IMR-90 (cell line): Measurements from ENCODE around the gene BEAN1. TPM values are rescaled to one million over a fixed set of nuclear protein-coding genes. Genes with fewer than 3 reads are reported as not detected.

Experiments
- ATAC-seq: fragments of 200-7000 bp; cut with Tn5 transposase; 2 replicates; pipeline ENCODE4 v1.9.1; 2020; ENCODE audit warnings: low read depth, mild to moderate bottlenecking, moderate library complexity
- BruUV-seq: library from RNA; stranded (reverse); fragments of 400-500 nt; replicated peaks from 2 replicates; lab custom pipeline; 2021; lab: Mats Ljungman, UMichigan
- CTCF ChIA-PET: fragments of 300-600 bp; formaldehyde crosslinking; extraction: SDS; loops from one replicate; lab custom pipeline; 2021; ENCODE audit warnings: antibody characterized with exemption; lab: Yijun Ruan, JAX
- POLR2A ChIA-PET: fragments of 300-600 bp; sonication (Branson Sonifier 250); formaldehyde crosslinking; loops from one replicate; lab custom pipeline; 2022; ENCODE audit warnings: antibody characterized with exemption; ENCODE audit not compliant: unreplicated experiment; lab: Charles Lee
- DNase-seq: peaks from one replicate; pipeline ENCODE4 v3.0.0; 2013
- H2AFZ ChIP-seq: replicated peaks from 2 replicates; pipeline ENCODE3; 2013; ENCODE audit warnings: low read length, mild to moderate bottlenecking; ENCODE audit not compliant: poor library complexity
- H2AK5ac ChIP-seq: 2 replicates; pipeline ENCODE4 v1.6.1; 2013; ENCODE audit warnings: low read depth, low read length, inconsistent platforms
- H2AK9ac ChIP-seq: replicated peaks from 2 replicates; pipeline ENCODE3; 2013; ENCODE audit warnings: mild to moderate bottlenecking, low read depth, low read length, moderate library complexity; ENCODE audit not compliant: poor library complexity
- H2BK120ac ChIP-seq: 2 replicates; pipeline ENCODE4 v1.6.1; 2013; ENCODE audit warnings: low read depth, low read length, inconsistent platforms
- H2BK15ac ChIP-seq: 3 replicates; pipeline ENCODE4 v1.6.1; 2013; ENCODE audit warnings: low read depth, low read length, inconsistent platforms
- H2BK20ac ChIP-seq: 2 replicates; pipeline ENCODE4 v1.6.1; 2013; ENCODE audit warnings: low read depth, mild to moderate bottlenecking, inconsistent platforms, low read length, moderate library complexity
- H2BK5ac ChIP-seq: 2 replicates; pipeline ENCODE4 v1.6.1; 2013; ENCODE audit warnings: mild to moderate bottlenecking, low read depth, low read length, inconsistent platforms; ENCODE audit not compliant: poor library complexity, severe bottlenecking
- H3K14ac ChIP-seq: replicated peaks from 2 replicates; pipeline ENCODE4 v1.6.1; 2013; ENCODE audit warnings: low read depth, low read length, inconsistent platforms
- H3K18ac ChIP-seq: 2 replicates; pipeline ENCODE4 v1.6.1; 2013; ENCODE audit warnings: low read depth, low read length, control low read depth
- H3K23ac ChIP-seq: 2 replicates; pipeline ENCODE4 v1.6.1; 2013; ENCODE audit warnings: low read depth, low read length, inconsistent platforms
- H3K27ac ChIP-seq: 2 replicates; pipeline ENCODE4 v1.5.1; 2013; ENCODE audit warnings: mild to moderate bottlenecking, control low read depth, low read length; ENCODE audit not compliant: insufficient read depth
- H3K27me3 ChIP-seq: 2 replicates; pipeline ENCODE4 v1.6.1; 2013; ENCODE audit warnings: low read length; ENCODE audit not compliant: control insufficient read depth, insufficient read depth
- H3K36me3 ChIP-seq: 2 replicates; pipeline ENCODE4 v1.6.1; 2013; ENCODE audit warnings: low read length, mixed read lengths; ENCODE audit not compliant: control insufficient read depth, insufficient read depth
- H3K4ac ChIP-seq: 2 replicates; pipeline ENCODE4 v1.6.1; 2013; ENCODE audit warnings: low read depth, low read length, inconsistent platforms
- H3K4me1 ChIP-seq: 2 replicates; pipeline ENCODE4 v1.6.1; 2013; ENCODE audit warnings: low read length, mixed read lengths; ENCODE audit not compliant: control insufficient read depth, insufficient read depth
- H3K4me2 ChIP-seq: 2 replicates; pipeline ENCODE4 v1.6.1; 2013; ENCODE audit warnings: low read depth, mild to moderate bottlenecking, control low read depth, low read length, moderate library complexity
- H3K4me3 ChIP-seq: 2 replicates; pipeline ENCODE4 v1.5.1; 2013; ENCODE audit warnings: low read depth, mild to moderate bottlenecking, control low read depth, low read length, moderate library complexity; ENCODE audit not compliant: insufficient read depth
- H3K56ac ChIP-seq: 2 replicates; pipeline ENCODE4 v1.6.1; 2013; ENCODE audit warnings: low read length, inconsistent platforms; ENCODE audit not compliant: insufficient read depth; ENCODE audit errors: extremely low read depth
- H3K79me1 ChIP-seq, 2 experiments: 2 replicates each; pipeline ENCODE4 v1.6.1; 2013; ENCODE audit warnings: low read length in 2 of 2, inconsistent platforms in 1 of 2, low read depth in 1 of 2
- H3K9ac ChIP-seq: 2 replicates; pipeline ENCODE4 v1.6.1; 2013; ENCODE audit warnings: low read depth, low read length, control low read depth
- H3K9me1 ChIP-seq: 2 replicates; pipeline ENCODE4 v1.6.1; 2013; ENCODE audit warnings: low read length, inconsistent platforms; ENCODE audit not compliant: insufficient read depth
- H3K9me3 ChIP-seq: 2 replicates; pipeline ENCODE4 v1.6.1; 2013; ENCODE audit warnings: low read length; ENCODE audit not compliant: control insufficient read depth, insufficient read depth
- H4K20me1 ChIP-seq: 2 replicates; pipeline ENCODE4 v1.6.1; 2013; ENCODE audit warnings: low read length, inconsistent platforms; ENCODE audit not compliant: insufficient read depth
- H4K5ac ChIP-seq: 2 replicates; pipeline ENCODE4 v1.6.1; 2013; ENCODE audit warnings: mild to moderate bottlenecking, low read depth, low read length, control low read depth
- H4K8ac ChIP-seq, 2 experiments: 2 replicates each; pipeline ENCODE4 v1.6.1; 2013; ENCODE audit warnings: low read depth in 2 of 2, low read length in 2 of 2, control low read depth in 1 of 2, inconsistent platforms in 1 of 2
- H4K91ac ChIP-seq: 2 replicates; pipeline ENCODE4 v1.6.1; 2013; ENCODE audit warnings: low read depth, low read length, inconsistent platforms; ENCODE audit not compliant: insufficient read depth
- CEBPB ChIP-seq: IDR thresholded peaks from 2 replicates; pipeline ENCODE4 v1.6.1; 2012; ENCODE audit warnings: low read depth, low read length, improper control_type of control experiment
- MXI1 ChIP-seq: IDR thresholded peaks from 2 replicates; pipeline ENCODE4 v1.6.1; 2012; ENCODE audit warnings: low read depth, mild to moderate bottlenecking, low read length, moderate library complexity, borderline replicate concordance
- WGBS, 2 experiments: methylation state at CpG; one replicate each; pipeline versions ENCODE4 v1.1.5 to v1.1.7; 2013; ENCODE audit warnings: missing lambda C conversion rate in 2 of 2; ENCODE audit not compliant: insufficient read length in 1 of 2; ENCODE audit errors: extremely low coverage in 2 of 2; 5-methylcytosine and 5-hydroxymethylcytosine counted together
- dilution Hi-C: fragments of 300-500 bp; cut with HindIII; formaldehyde crosslinking; loops from one replicate; pipeline ENCODE4 v1.14.3; 2018; ENCODE audit warnings: low sequenced_read_pairs; ENCODE audit not compliant: unreplicated experiment
- in situ Hi-C: fragments of 300-500 bp; cut with MboI; formaldehyde crosslinking; loops from 3 replicates; pipeline ENCODE4 v1.14.3; 2019; ENCODE audit warnings: low sequenced_read_pairs, inconsistent platforms, mixed read lengths
- intact Hi-C: fragments of 100-400 bp; cut with micrococcal nuclease; formaldehyde crosslinking; loops from 2 replicates; pipeline ENCODE4 v1.10.0; 2022
- polyA plus RNA-seq, 3 experiments: library from polyadenylated mRNA; depleted of rRNA; stranded (reverse); fragments of >200 nt; gene quantifications; 2 replicates each; pipeline ENCODE4 v1.2.3, GENCODE V29; 2012; ENCODE audit warnings: low replicate concordance in 1 of 3
- total RNA-seq: library from RNA; depleted of rRNA; stranded (reverse); fragments of >200 nt; gene quantifications from 2 replicates; pipeline ENCODE4 v1.2.3, GENCODE V29; 2012
- TF ChIP-seq, protein P1 (sequence below): fragments of 150-350 bp; IDR thresholded peaks from 2 replicates; pipeline ENCODE4 v1.6.1; 2017; ENCODE audit warnings: mild to moderate bottlenecking, antibody characterized with exemption, low read length, low read depth

BEAN1 gene
- total and polyA plus RNA-seq, 2 of the 4 experiments (the other 2 are of a cell fraction) = not detected

DNA sequence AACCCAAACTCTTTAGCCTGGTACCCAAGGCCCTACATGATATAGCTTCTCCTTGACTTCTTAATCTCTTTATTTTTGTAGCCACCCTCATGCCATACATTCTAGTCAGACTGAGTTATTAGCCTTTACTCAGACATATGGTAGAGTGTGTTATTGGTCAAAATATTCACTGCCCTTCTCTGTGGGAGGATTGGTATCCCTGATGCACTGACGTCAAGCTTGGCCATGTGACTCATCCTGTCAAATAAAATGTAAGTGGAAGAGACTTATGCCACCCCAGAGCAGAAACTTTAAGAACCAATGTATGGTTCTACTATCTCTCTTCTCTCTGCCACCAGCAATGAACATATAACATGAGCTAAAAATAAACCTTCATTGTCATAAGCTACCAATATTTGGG lies 12.2 kb upstream of the BEAN1 start:
- H3K36me3 ChIP-seq = no peaks in the 10 kb centered on the region
- intact Hi-C loops = no loop called here
- DNase-seq (peak; percentile 75), ATAC-seq (peak; percentile 56)
- H4K8ac ChIP-seq = no peak overlapping the region
- H2BK5ac ChIP-seq = no peak overlapping the region
- no peak overlapping the region for H2AK9ac ChIP-seq
- no peaks in the 10 kb centered on the region for H4K20me1 ChIP-seq
- no peak overlapping the region for H3K56ac ChIP-seq
- no TSS peak for BruUV-seq
- no peak overlapping the region for H3K27ac ChIP-seq
- H2BK120ac ChIP-seq = no peak overlapping the region
- ChIA-PET POLR2A (no interaction called here), CTCF (no interaction called here)
- H3K27me3 ChIP-seq = peaks cover 13% of the 10 kb centered on the region
- H3K79me1 ChIP-seq = no peaks in the 10 kb centered on the region
- H2AFZ ChIP-seq = no peak overlapping the region
- H3K9me3 ChIP-seq = peaks cover 2% of the 10 kb centered on the region; the same call in 1 of the 2 replicates
- no peak overlapping the region for H4K5ac ChIP-seq
- no peak overlapping the region for H3K14ac ChIP-seq
- no peak overlapping the region for H3K4me3 ChIP-seq
- TF ChIP-seq, protein P1, sequence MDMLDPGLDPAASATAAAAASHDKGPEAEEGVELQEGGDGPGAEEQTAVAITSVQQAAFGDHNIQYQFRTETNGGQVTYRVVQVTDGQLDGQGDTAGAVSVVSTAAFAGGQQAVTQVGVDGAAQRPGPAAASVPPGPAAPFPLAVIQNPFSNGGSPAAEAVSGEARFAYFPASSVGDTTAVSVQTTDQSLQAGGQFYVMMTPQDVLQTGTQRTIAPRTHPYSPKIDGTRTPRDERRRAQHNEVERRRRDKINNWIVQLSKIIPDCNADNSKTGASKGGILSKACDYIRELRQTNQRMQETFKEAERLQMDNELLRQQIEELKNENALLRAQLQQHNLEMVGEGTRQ = peak; percentile 82
- TF ChIP-seq MXI1 (no peak), CEBPB (no peak)
- in situ Hi-C loops = no loop called here
- dilution Hi-C loops = no loop called here
- H3K23ac ChIP-seq = no peak overlapping the region
- no peak overlapping the region for H3K4ac ChIP-seq
- 20% methylated on average over 1 of the region's 1 CpG; no CpG with 5 or more reads in 1 of the 2 experiments for WGBS, 2 experiments
- H3K9me1 ChIP-seq = no peaks in the 10 kb centered on the region
- no peak overlapping the region for H4K91ac ChIP-seq
- no peak overlapping the region for H2BK20ac ChIP-seq
- no peak overlapping the region for H2BK15ac ChIP-seq
- H3K4me1 ChIP-seq = no peaks in the 10 kb centered on the region
- no peak overlapping the region for H2AK5ac ChIP-seq
- H3K18ac ChIP-seq = no peak overlapping the region
- H3K4me2 ChIP-seq = no peak overlapping the region
- H3K9ac ChIP-seq = no peak overlapping the region
